Liver (tissue), 3 donors: ENCODE results near the gene PRKAB1.

ENCODE experiments used
- EGR1 ChIP-seq, 2 donors: IDR thresholded peaks; 2 replicates each; pipeline ENCODE4 v1.6.1; 2016 to 2018; ENCODE audit warnings: antibody characterized with exemption in 2 of 2, low read depth in 2 of 2
- FOXA1 ChIP-seq: IDR thresholded peaks from 2 replicates; pipeline ENCODE4 v1.6.1; 2016; ENCODE audit warnings: antibody characterized with exemption
- FOXA2 ChIP-seq: IDR thresholded peaks from 2 replicates; pipeline ENCODE4 v1.6.1; 2016; ENCODE audit warnings: antibody characterized with exemption
- GABPA ChIP-seq, 2 donors: IDR thresholded peaks in 1 of 2; conservative IDR thresholded peaks in 1 of 2; 2 replicates each; pipeline ENCODE4 v1.6.1; 2016; ENCODE audit warnings: antibody characterized with exemption in 2 of 2, mild to moderate bottlenecking in 1 of 2, moderate library complexity in 1 of 2
- HNF4G ChIP-seq: IDR thresholded peaks from 2 replicates; pipeline ENCODE4 v1.6.1; 2016; ENCODE audit warnings: antibody characterized with exemption
- SP1 ChIP-seq: IDR thresholded peaks from 2 replicates; pipeline ENCODE4 v1.6.1; 2018; ENCODE audit warnings: antibody characterized with exemption, mild to moderate bottlenecking
- TAF1 ChIP-seq: conservative IDR thresholded peaks from 2 replicates; pipeline ENCODE4 v1.6.1; 2016; ENCODE audit warnings: antibody characterized with exemption, mild to moderate bottlenecking
- TF ChIP-seq, protein P1 (sequence below): fragments of 150-350 bp; IDR thresholded peaks from 2 replicates; pipeline ENCODE4 v1.5.1; 2017; ENCODE audit warnings: improper control_type of control experiment, low read depth, low read length; ENCODE audit not compliant: missing input control
- TF ChIP-seq, protein P2 (sequence below): IDR thresholded peaks from 2 replicates; pipeline ENCODE4 v1.6.1; 2016; ENCODE audit warnings: antibody characterized with exemption
- TF ChIP-seq, protein P3 (sequence below): IDR thresholded peaks from 2 replicates; pipeline ENCODE4 v1.6.1; 2016; ENCODE audit warnings: antibody characterized with exemption, mild to moderate bottlenecking
- donor health status: healthy.
- donor health status: healthy.

DNA sequence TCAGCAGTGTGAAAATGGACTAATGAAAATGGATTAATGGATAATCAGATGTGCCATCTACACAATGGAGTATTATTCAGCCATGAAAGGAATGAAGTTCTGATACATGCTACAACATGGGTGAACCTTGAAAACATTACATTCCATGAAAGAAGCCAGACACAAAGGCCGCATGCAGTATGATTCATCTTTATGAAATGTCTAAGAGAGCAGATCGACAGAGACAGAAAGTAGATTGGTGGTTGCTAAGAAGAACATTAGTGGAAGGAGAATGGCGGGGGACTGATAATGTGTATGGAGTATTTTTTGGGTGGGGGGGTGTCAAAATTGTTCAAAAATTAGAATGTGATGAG, 47.3 kb downstream of the PRKAB1 start:
- TF ChIP-seq FOXA1 = no peak
- TF ChIP-seq, protein P1, sequence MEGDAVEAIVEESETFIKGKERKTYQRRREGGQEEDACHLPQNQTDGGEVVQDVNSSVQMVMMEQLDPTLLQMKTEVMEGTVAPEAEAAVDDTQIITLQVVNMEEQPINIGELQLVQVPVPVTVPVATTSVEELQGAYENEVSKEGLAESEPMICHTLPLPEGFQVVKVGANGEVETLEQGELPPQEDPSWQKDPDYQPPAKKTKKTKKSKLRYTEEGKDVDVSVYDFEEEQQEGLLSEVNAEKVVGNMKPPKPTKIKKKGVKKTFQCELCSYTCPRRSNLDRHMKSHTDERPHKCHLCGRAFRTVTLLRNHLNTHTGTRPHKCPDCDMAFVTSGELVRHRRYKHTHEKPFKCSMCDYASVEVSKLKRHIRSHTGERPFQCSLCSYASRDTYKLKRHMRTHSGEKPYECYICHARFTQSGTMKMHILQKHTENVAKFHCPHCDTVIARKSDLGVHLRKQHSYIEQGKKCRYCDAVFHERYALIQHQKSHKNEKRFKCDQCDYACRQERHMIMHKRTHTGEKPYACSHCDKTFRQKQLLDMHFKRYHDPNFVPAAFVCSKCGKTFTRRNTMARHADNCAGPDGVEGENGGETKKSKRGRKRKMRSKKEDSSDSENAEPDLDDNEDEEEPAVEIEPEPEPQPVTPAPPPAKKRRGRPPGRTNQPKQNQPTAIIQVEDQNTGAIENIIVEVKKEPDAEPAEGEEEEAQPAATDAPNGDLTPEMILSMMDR = no peak
- TF ChIP-seq TAF1 = no peak
- no peak for TF ChIP-seq FOXA2
- TF ChIP-seq, protein P2, sequence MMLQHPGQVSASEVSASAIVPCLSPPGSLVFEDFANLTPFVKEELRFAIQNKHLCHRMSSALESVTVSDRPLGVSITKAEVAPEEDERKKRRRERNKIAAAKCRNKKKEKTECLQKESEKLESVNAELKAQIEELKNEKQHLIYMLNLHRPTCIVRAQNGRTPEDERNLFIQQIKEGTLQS = no peak
- TF ChIP-seq, protein P3, sequence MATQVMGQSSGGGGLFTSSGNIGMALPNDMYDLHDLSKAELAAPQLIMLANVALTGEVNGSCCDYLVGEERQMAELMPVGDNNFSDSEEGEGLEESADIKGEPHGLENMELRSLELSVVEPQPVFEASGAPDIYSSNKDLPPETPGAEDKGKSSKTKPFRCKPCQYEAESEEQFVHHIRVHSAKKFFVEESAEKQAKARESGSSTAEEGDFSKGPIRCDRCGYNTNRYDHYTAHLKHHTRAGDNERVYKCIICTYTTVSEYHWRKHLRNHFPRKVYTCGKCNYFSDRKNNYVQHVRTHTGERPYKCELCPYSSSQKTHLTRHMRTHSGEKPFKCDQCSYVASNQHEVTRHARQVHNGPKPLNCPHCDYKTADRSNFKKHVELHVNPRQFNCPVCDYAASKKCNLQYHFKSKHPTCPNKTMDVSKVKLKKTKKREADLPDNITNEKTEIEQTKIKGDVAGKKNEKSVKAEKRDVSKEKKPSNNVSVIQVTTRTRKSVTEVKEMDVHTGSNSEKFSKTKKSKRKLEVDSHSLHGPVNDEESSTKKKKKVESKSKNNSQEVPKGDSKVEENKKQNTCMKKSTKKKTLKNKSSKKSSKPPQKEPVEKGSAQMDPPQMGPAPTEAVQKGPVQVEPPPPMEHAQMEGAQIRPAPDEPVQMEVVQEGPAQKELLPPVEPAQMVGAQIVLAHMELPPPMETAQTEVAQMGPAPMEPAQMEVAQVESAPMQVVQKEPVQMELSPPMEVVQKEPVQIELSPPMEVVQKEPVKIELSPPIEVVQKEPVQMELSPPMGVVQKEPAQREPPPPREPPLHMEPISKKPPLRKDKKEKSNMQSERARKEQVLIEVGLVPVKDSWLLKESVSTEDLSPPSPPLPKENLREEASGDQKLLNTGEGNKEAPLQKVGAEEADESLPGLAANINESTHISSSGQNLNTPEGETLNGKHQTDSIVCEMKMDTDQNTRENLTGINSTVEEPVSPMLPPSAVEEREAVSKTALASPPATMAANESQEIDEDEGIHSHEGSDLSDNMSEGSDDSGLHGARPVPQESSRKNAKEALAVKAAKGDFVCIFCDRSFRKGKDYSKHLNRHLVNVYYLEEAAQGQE = no peak
- TF ChIP-seq HNF4G = no peak
- TF ChIP-seq GABPA (IDR thresholded peaks at IDR 0.05 in 1 of 2, conservative IDR thresholded peaks at IDR 0.05 in 1 of 2) = no peak
- no peak for TF ChIP-seq SP1
- TF ChIP-seq EGR1 (IDR thresholded peaks at IDR 0.05; ENCODE audit: low read depth in 2 of 2) = no peak
